Left renal cortex interstitium (tissue), 4 donors: ENCODE measurements around the gene NIN. TPM values are rescaled to one million over a fixed set of nuclear protein-coding genes. Genes with fewer than 3 reads are reported as not detected.

Source experiments
- DNase-seq, 4 donors: peaks; one replicate each; pipeline ENCODE4 v3.0.0-alpha.2; 2013; ENCODE audit warnings: low read depth in 4 of 4, low spot score in 2 of 4, missing footprints in 1 of 4
- polyA plus RNA-seq, 4 donors: library from polyadenylated mRNA; unstranded; fragments of 120-200 nt; gene quantifications; one replicate each; pipeline ENCODE4 v1.2.1, GENCODE V29; 2013; ENCODE audit not compliant: insufficient read length in 4 of 4

Gene NIN
- polyA plus RNA-seq, 4 donors, result 27.3 to 39.7 (median 33.6) TPM

DNA sequence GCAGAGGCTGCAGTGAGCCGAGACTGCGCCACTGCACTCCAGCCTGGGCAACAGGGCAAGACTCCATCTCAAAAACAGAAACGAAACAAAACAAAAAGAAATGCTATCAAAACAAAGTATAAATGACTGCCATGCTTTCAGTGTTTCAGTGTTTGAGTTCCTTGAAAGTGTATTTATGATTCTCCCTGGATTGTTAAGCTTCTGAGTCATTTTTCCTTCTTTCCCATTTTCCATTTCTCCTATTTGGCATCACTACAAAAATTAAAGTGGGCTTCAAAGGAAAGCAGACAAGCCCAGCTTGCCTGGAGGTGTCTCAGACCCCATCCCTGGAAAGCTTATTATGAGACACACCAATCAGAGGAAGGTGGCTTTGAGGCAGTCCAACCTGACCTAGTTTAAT is 35.1 kb downstream of the NIN start:
- no peak for DNase-seq

DNA sequence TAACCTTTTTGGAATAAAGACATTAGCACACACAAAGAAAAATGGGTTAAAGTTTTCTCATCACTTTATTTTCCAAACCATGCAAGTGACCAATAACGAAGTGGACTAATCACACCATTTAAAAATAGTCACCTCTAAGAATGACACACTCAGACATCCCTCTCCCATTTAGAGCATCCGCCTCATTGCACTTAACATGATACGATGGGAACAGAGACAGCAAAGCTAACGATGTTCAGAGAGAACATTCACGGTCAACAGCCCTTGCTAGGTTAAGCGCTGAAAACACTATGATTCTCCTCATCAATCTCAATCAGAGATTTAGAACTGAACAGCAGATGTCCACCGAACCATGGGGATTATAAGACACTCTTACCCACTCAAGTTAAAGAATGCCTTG is 35.8 kb downstream of the NIN start:
- DNase-seq, result no peak

DNA sequence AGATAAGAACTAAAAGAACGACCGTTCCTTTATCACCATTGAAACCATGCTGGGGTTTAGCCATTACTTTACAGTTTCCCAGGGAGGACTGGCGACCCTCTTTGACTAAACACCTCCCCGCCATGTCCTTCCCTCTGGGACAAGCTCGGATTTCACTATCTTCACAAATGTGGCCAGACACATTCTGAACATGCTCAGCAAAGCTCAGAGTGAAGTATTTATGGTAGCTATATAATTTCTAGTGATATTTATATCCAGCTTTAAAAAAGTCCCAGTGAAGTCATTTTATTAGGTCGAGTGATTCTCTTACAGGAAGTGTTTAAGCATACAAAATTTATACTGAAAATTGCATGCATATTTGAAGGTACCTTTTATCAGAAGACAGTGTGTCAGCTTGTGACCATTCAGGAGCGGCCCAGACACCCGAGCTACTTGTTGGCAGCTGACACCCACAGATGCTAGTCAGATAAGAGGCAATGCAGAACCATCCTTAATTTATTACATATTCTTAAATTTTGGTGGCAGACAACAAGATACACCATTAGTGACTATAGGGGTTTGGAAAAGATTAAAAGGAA is 36.8 kb downstream of the NIN start:
- DNase-seq, result no peak

DNA sequence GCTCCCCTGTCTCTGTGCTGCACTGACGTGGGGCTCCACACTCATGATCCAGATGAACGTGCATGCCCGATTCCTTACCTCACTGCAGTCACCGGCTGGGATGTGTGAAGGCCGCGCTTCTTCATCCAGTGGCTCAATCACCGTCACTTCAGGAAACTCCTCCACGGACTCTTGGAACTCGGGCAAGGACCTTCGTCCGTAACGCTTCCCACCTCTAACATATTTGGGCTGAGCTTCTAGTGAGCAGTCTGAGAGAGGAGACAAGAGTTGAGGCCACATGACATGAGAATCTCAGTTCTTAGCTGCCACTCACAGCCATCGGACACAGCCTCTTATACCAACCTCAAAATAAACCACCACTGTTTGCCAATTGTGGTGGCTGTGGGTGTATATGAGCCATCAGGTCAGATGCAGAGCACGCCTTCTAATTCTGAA is 38.3 kb downstream of the NIN start:
- no peak for DNase-seq

- DNase-seq, result no peak
Measured at GRCh38 chr14:50792051-50792477, 38.9 kb downstream of the NIN start.

DNA sequence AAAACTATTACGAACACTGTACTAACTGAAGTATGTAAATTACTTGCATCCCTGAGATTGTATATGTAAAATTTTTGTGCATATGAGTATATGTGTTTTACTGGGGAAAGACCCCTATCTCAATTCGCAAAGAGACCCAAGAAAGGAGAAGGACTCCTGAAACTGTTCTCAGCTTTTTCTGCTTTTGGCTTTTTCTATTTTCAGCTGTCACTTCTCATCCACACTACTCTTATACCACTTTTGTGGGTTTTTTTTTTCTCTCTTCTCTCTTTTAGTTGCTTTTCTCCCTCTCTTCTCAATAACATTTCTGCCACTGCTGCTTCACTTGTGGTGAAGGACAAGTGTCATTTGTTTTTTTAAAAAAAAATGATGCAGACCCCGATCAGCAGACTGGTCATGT is 39.8 kb downstream of the NIN start:
- DNase-seq, result no peak

DNA sequence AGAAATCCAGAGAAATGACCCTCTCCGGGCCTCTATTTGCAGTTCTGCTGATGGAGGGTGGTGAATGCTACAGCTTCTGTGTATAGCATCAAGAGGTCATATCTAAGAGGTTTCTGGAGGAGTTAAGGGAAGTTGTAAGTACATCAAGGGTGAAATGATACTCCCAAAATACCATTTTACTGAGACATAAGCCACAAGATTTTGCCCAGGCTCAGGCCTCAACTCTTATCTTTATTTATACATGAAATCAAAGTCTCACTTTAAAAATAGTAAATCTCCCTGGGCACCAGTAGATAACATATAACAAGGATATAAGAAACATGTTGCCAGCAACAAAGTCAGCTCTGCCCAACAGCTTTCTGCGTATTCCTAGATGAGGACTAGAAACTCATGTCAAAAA is 40.4 kb downstream of the NIN start:
- DNase-seq, result no peak

GRCh38 chr14:50786751-50787464 is 44.1 kb downstream of the NIN start:
- no peak for DNase-seq

- no peak for DNase-seq
Measured at GRCh38 chr14:50785457-50786063, 45.4 kb downstream of the NIN start.

- no peak for DNase-seq
Measured at GRCh38 chr14:50784683-50785456, 46.1 kb downstream of the NIN start.

GRCh38 chr14:50783563-50783962 is 47.4 kb downstream of the NIN start:
- no peak for DNase-seq

DNA sequence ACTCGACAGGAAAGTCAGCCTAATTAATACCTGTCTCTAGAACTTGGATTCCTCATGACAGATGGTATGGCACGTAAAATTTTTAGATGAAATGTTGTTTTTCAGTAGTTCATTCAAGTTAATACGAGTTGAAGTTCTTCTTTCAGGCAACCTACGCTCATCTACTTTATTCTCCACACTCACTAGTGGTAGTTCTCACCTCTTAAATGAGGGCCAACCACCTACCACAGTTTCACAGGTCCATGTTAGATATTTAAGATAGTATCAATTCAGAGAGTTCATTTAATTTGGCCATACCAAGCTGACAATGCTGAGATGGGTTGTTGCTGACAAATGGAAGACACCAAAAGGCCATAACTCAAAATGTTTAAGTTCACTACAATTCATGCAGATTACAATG is 50.6 kb downstream of the NIN start:
- no peak for DNase-seq

GRCh38 chr14:50778721-50779483 is 52.1 kb downstream of the NIN start:
- no peak for DNase-seq

- no peak for DNase-seq
Measured at GRCh38 chr14:50776522-50776921, 54.4 kb downstream of the NIN start.

DNA sequence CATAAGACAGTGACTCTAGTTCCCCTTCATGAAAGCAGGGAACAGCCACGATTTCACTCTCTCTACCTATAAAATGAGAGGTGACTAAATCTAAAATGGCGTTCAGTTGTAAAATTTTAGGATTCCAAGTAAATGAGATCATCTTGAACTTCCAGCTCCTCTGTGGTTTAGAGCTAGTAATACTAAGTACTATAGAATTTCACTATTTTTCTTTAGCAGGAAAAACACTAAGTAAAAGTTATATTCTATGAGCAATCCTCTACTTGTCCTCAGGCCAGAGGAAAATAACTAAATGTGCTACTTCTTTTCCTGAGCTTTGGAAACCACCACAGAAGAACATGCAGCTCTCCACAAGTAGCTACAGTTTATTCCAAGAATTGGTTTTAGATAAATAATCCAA is 55.6 kb downstream of the NIN start:
- no peak for DNase-seq

- no peak for DNase-seq
Measured at GRCh38 chr14:50774542-50775267, 56.3 kb downstream of the NIN start.

DNA sequence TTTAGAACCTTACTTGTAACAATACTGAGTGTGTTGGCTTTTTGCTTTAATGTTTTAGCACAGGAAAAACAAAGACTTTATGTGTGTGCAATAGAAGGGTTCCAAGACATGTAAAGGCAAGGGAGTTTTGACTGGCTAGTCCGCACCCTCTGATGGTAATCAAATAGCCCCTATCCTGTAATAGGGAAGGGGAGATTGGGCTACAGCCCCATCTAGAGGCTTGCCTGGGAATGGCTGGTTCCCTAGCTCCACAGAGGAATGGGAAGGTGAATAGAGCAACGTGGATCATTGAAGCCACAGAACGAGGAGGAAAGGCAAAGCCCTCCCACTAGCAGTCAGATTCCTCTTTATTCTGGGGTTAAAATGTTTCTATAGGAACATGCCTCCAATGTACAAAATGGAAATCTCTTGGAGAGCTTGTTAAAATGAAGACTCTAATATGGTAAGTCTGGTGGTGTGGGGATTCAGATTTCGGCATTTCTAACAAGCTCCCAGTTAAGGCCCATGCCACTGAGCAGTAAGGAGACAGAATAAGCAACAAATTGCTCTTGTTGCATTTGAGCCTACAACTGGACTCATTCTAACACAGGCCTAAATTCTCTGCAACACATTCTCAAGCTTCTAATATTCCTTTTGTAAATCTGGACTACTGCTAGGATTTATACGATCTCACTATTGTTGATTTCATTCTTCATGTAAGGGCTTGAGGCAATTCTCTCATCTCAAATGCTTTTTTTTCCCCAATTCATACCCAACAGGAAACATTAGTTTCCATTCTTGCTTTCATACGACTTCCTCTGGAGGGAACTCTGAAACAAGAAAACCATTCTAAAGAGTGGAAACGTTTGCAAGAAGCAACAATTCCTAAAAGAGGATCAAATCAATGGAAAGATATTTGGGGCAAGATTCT is 57.1 kb downstream of the NIN start:
- no peak for DNase-seq

DNA sequence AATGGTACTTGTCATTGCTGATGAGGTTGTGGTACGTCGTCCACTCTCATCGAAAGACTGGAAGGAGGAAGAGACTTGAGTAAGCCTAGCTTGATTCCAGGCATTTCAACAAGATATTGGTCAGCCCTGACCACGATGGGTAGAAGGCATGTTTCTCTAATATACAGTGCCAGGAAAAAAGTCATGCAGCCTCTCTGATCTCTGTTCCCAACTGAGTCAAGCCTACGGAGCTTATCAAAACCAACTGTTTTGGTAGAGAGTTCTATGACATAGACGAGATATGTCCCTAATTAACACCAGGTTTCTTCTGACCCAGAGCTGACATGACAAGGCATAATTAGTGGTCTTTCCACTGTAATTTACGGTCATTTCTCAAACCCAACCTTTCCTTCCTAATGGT is 58.5 kb downstream of the NIN start:
- no peak for DNase-seq

GRCh38 chr14:50770586-50770985 is 60.4 kb downstream of the NIN start:
- DNase-seq, result no peak
